ENCODE measurements around the gene ACOT7. TPM values are rescaled to one million over a fixed set of nuclear protein-coding genes. Genes with fewer than 3 reads are reported as not detected.
"Not testable (repeated sequence)": the region's sequence is repeated elsewhere in the genome, so short reads cannot be mapped to it uniquely, and the experiment has no call there.

Gene ACOT7
- total and polyA plus RNA-seq, 2 experiments from 2014 or later = 20.3 to 39.9 TPM

- no peaks in the 10 kb centered on the region for H3K36me3 ChIP-seq (replicated peaks; ENCODE audit: insufficient read depth, low read depth)
- H3K9me2 ChIP-seq (replicated peaks; ENCODE audit: insufficient read depth) = no peaks in the 10 kb centered on the region
- H3K79me2 ChIP-seq = peaks cover 2% of the 10 kb centered on the region
- H3K27me3 ChIP-seq = no peaks in the 10 kb centered on the region
- no peaks in the 10 kb centered on the region for H3K9me3 ChIP-seq (ENCODE audit: low read depth)
- peaks cover 15% of the 10 kb centered on the region for H3K4me1 ChIP-seq (ENCODE audit: insufficient read depth)
- no peaks in the 10 kb centered on the region for H4K20me1 ChIP-seq (ENCODE audit: insufficient read depth, poor library complexity, severe bottlenecking)
- H3K4me2 ChIP-seq = no peak overlapping the region
- H3K4me3 ChIP-seq = no peak overlapping the region
- WGBS (ENCODE audit: low lambda C conversion rate, missing lambda C conversion rate) = 95% methylated on average over 12 of the region's 12 CpGs
- H3K27ac ChIP-seq = no peak overlapping the region
- no peak overlapping the region for H2AFZ ChIP-seq
- DNase-seq (ENCODE audit: low spot score) = no peak
- TF ChIP-seq EZH2phosphoT487 (IDR thresholded peaks at IDR 0.05; ENCODE audit: low read depth, severe bottlenecking, unreplicated experiment) = no peak
- no peak for TF ChIP-seq EZH2 (IDR thresholded peaks at IDR 0.05; ENCODE audit: borderline replicate concordance)
- no peak for TF ChIP-seq CTCF (IDR thresholded peaks at IDR 0.05; ENCODE audit: poor library complexity)
These were observed 172.3 kb downstream of the ACOT7 start for GRCh38 chr1:6221210-6221784.

- H3K27me3 ChIP-seq = no peaks in the 10 kb centered on the region
- WGBS (ENCODE audit: low lambda C conversion rate, missing lambda C conversion rate) = 82% methylated on average over 8 of the region's 8 CpGs
- H3K9me3 ChIP-seq (ENCODE audit: low read depth) = no peaks in the 10 kb centered on the region
- no peaks in the 10 kb centered on the region for H3K9me2 ChIP-seq (replicated peaks; ENCODE audit: insufficient read depth)
- no peak overlapping the region for H3K4me2 ChIP-seq
- no peak for TF ChIP-seq EZH2phosphoT487 (IDR thresholded peaks at IDR 0.05; ENCODE audit: low read depth, severe bottlenecking, unreplicated experiment)
- TF ChIP-seq EZH2 (IDR thresholded peaks at IDR 0.05; ENCODE audit: borderline replicate concordance) = no peak
- no peak for TF ChIP-seq CTCF (IDR thresholded peaks at IDR 0.05; ENCODE audit: poor library complexity)
- H3K79me2 ChIP-seq = peaks cover 2% of the 10 kb centered on the region
- H3K4me3 ChIP-seq = no peak overlapping the region
- no peaks in the 10 kb centered on the region for H4K20me1 ChIP-seq (ENCODE audit: insufficient read depth, poor library complexity, severe bottlenecking)
- peaks cover 14% of the 10 kb centered on the region for H3K4me1 ChIP-seq (ENCODE audit: insufficient read depth)
- H2AFZ ChIP-seq = no peak overlapping the region
- no peak overlapping the region for H3K27ac ChIP-seq
- no peak for DNase-seq (ENCODE audit: low spot score)
- no peaks in the 10 kb centered on the region for H3K36me3 ChIP-seq (replicated peaks; ENCODE audit: insufficient read depth, low read depth)
These were observed 173.3 kb downstream of the ACOT7 start for GRCh38 chr1:6220236-6220635.

DNA sequence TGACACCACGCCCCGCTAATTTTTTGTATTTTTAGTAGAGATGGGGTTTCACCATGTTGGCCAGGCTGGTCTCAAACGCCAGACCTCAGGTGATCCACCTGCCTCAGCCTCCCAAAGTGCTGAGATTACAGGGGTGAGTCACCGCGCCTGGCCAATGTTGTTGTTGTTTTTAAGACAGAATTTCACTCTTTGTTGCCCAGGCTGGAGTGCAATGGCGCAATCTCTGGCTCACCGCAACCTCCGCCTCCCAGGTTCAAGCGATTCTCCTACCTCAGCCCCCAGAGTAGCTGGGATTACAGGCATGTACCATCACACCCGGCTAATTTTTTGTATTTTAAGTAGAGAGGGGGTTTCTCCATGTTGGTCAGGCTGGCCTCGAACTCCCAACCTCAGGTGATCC, 173.9 kb downstream of the ACOT7 start:
- 86% methylated on average over 11 of the region's 11 CpGs for WGBS (ENCODE audit: low lambda C conversion rate, missing lambda C conversion rate)

GRCh38 chr1:6218375-6219164, 175.0 kb downstream of the ACOT7 start:
- DNase-seq (ENCODE audit: low spot score) = no peak
- Histone ChIP-seq H3K4me3 (no peak overlapping the region), H3K4me2 (no peak overlapping the region), H3K4me1 (ENCODE audit: insufficient read depth) (peaks cover 6% of the 10 kb centered on the region), H3K79me2 (peaks cover 2% of the 10 kb centered on the region), H3K27me3 (no peaks in the 10 kb centered on the region), H3K9me2 (replicated peaks; ENCODE audit: insufficient read depth) (no peaks in the 10 kb centered on the region), H3K27ac (peak overlapping the region; percentile 58), H2AFZ (no peak overlapping the region), H3K36me3 (replicated peaks; ENCODE audit: insufficient read depth, low read depth) (no peaks in the 10 kb centered on the region), H4K20me1 (ENCODE audit: insufficient read depth, poor library complexity, severe bottlenecking) (no peaks in the 10 kb centered on the region), H3K9me3 (ENCODE audit: low read depth) (no peaks in the 10 kb centered on the region)
- TF ChIP-seq CTCF (IDR thresholded peaks at IDR 0.05; ENCODE audit: poor library complexity) = no peak
- TF ChIP-seq EZH2 (IDR thresholded peaks at IDR 0.05; ENCODE audit: borderline replicate concordance) = no peak
- no peak for TF ChIP-seq EZH2phosphoT487 (IDR thresholded peaks at IDR 0.05; ENCODE audit: low read depth, severe bottlenecking, unreplicated experiment)
- WGBS (ENCODE audit: low lambda C conversion rate, missing lambda C conversion rate) = 84% methylated on average over 16 of the region's 16 CpGs

More for the DNA sequence above, 173.9 kb downstream of the ACOT7 start:
- not testable (repeated sequence) for H3K27me3 ChIP-seq; DNase-seq (ENCODE audit: low spot score); H3K9me3 ChIP-seq (ENCODE audit: low read depth); H3K4me2 ChIP-seq; H3K79me2 ChIP-seq; H3K27ac ChIP-seq; H3K4me3 ChIP-seq; H3K9me2 ChIP-seq (replicated peaks; ENCODE audit: insufficient read depth); H2AFZ ChIP-seq; H4K20me1 ChIP-seq (ENCODE audit: insufficient read depth, poor library complexity, severe bottlenecking); H3K36me3 ChIP-seq (replicated peaks; ENCODE audit: insufficient read depth, low read depth)
- H3K4me1 ChIP-seq (ENCODE audit: insufficient read depth) = peaks cover 11% of the 10 kb centered on the region
